ENCODE data around the gene VWA5B2.

Gene VWA5B2

GRCh38 chr3:184227481-184227935, 1.9 kb upstream of the VWA5B2 start:
- DNase-seq, result no peak

- DNase-seq, result no peak
These were observed 828 bp upstream of the VWA5B2 start for GRCh38 chr3:184228376-184229137.

- no peak for DNase-seq
These were observed 757 bp downstream of the VWA5B2 start for GRCh38 chr3:184230081-184230602.

GRCh38 chr3:184230603-184231528, 1.5 kb downstream of the VWA5B2 start:
- DNase-seq, result no peak

- DNase-seq, result no peak
These were observed 2.3 kb downstream of the VWA5B2 start for GRCh38 chr3:184231671-184232070.

- DNase-seq, result no peak
These were observed 3.9 kb downstream of the VWA5B2 start for GRCh38 chr3:184233127-184233843.

- no peak for DNase-seq
These were observed 4.8 kb downstream of the VWA5B2 start for GRCh38 chr3:184234224-184234623.

- no peak for DNase-seq
These were observed 5.4 kb downstream of the VWA5B2 start for GRCh38 chr3:184234671-184235380.

GRCh38 chr3:184235381-184236032, 6.1 kb downstream of the VWA5B2 start:
- no peak for DNase-seq

GRCh38 chr3:184236033-184236410, 6.6 kb downstream of the VWA5B2 start:
- DNase-seq, result no peak

- no peak for DNase-seq
These were observed 7.3 kb downstream of the VWA5B2 start for GRCh38 chr3:184236636-184237035.

- DNase-seq, result no peak
These were observed 7.8 kb downstream of the VWA5B2 start for GRCh38 chr3:184237211-184237610.

- DNase-seq, result no peak
These were observed 8.4 kb downstream of the VWA5B2 start for GRCh38 chr3:184237807-184238206.

GRCh38 chr3:184238246-184238818, 8.9 kb downstream of the VWA5B2 start:
- no peak for DNase-seq

GRCh38 chr3:184239221-184239620, 9.8 kb downstream of the VWA5B2 start:
- DNase-seq, result no peak

GRCh38 chr3:184239708-184240107, 10.3 kb downstream of the VWA5B2 start:
- no peak for DNase-seq

GRCh38 chr3:184240384-184241140, 11.2 kb downstream of the VWA5B2 start:
- no peak for DNase-seq

- DNase-seq, result no peak
These were observed 11.7 kb downstream of the VWA5B2 start for GRCh38 chr3:184241141-184241446.

- no peak for DNase-seq
These were observed 12.3 kb downstream of the VWA5B2 start for GRCh38 chr3:184241447-184242296.

- DNase-seq, result no peak
These were observed 12.9 kb downstream of the VWA5B2 start for GRCh38 chr3:184242297-184242685.

Measured in left hindlimb (tissue), 1 donor.